ENCODE measurements around the gene SWI5.

DNA sequence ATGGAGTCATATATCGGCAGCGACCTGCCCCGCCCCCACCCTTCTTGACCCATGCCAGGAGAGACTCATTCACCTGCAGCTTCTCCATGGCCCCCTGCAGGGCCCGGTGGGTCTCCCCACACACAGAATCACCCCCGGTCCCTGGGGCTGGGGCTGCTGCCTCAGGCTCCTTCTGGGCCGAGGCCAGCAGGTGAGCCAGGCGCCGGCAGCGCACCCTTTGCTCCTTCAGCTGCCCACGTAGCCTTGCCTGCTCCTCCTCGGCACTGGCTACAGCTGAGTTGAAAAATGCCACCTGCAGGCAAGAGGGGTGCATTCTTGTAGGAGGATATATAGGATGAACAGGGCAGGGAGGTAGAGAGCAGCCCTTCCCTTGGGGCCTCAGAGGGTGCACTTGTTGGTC is 18.2 kb upstream of the SWI5 start:
- TF ChIP-seq EZH2phosphoT487 (conservative IDR thresholded peaks at IDR 0.05; ENCODE audit: low read length): no peak
- TF ChIP-seq, protein P1, sequence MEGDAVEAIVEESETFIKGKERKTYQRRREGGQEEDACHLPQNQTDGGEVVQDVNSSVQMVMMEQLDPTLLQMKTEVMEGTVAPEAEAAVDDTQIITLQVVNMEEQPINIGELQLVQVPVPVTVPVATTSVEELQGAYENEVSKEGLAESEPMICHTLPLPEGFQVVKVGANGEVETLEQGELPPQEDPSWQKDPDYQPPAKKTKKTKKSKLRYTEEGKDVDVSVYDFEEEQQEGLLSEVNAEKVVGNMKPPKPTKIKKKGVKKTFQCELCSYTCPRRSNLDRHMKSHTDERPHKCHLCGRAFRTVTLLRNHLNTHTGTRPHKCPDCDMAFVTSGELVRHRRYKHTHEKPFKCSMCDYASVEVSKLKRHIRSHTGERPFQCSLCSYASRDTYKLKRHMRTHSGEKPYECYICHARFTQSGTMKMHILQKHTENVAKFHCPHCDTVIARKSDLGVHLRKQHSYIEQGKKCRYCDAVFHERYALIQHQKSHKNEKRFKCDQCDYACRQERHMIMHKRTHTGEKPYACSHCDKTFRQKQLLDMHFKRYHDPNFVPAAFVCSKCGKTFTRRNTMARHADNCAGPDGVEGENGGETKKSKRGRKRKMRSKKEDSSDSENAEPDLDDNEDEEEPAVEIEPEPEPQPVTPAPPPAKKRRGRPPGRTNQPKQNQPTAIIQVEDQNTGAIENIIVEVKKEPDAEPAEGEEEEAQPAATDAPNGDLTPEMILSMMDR (IDR thresholded peaks at IDR 0.05; ENCODE audit: insufficient read depth, low read length, poor library complexity, severe bottlenecking): no peak
